ENCODE data around the gene AMOTL1.
A peak's percentile ranks its signal among the peaks of the same experiment; 100 is the strongest.

The AMOTL1 gene

DNA sequence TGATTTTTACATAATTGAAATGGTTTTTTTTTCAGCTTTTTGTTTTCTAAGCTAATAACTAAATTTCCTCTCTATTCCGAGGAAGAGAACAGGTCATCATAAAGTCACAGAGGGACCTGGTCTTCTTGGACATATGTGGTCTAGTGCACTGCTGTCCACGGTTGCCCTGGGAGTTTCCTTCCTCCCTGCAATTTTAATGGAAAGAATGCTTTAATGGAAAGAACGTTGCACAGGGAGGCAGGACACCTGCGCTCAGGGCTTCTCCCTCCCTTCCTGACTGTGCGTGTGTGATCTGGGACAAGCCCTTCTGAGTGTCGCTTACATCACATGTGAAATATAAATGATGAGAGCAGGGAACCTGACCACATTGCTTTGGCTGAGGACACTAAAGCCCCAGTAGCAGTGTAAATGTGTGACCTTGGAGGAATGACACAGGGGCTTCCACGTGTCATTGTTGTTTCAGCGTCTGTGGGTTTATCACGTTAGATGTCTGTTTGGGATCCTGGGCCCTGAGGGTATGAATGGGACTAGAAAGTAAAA lies 93.2 kb downstream of the AMOTL1 start:
- DNase-seq, result no peak

DNA sequence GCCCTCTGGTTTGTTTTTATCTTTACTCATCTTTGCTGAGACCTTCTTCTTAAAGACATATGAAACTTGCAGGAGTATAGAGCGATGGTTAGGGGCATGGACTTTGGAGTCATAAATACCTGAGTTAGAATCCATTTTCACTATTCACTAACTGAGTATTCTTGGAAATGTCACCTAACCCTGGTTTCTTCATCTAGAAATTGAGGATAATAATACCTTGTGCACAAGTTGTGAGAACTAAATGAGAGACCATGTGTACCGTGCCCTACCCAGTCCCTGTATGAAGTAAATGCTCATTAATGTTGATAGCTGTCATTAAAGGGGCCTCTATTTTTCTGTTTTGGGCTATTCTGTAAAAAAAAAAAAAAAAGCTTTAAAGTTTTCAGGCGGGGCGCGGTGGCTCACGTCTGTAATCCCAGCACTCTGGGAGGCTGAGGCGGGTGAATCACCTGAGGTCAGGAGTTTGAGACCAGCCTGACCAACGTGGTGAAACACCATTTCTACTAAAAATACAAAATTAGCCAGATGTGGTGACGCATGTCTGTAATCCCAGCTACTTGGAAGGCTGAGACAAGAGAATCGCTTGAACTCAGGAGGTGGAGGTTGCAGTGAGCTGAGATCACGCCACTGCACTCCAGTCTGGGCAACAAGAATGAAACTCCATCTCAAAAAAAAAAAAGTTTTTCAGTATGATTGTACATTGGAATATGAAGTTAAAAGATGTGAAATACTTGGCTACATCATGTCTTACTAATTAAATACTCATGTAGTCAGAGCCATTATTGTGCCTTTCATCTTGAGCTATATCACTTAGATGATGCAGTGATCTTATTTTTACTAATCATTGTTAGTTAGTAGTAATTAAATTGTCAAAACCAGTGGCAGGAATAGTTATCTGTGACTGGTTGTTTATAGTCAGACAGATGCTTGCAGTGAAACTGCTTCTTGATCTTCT lies 95.0 kb downstream of the AMOTL1 start:
- no peak for DNase-seq

DNA sequence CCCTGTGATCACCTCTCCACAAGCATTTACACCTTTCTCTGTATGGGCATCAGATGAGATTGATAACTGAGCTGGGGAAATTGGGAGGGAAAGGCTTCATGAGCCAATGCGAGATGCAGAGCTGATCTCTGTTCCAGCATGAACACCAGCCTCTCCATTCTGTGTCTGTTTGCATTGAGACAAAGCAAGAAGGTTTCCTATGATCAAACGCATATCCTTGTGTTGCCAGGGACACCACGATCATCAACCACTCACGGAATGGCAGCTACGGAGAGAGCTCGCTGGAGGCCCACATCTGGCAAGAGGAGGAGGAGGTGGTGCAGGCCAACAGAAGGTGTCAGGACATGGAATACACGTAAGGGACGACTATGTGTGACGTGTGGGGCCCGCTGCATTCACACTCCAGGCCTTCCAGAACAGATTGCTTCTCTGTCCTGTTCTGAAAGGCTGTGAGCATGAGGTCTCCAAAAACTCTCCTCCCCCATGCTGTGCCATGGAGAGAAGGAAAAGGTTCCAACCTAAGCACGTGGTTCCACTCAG lies 96.4 kb downstream of the AMOTL1 start:
- DNase-seq, result no peak

DNA sequence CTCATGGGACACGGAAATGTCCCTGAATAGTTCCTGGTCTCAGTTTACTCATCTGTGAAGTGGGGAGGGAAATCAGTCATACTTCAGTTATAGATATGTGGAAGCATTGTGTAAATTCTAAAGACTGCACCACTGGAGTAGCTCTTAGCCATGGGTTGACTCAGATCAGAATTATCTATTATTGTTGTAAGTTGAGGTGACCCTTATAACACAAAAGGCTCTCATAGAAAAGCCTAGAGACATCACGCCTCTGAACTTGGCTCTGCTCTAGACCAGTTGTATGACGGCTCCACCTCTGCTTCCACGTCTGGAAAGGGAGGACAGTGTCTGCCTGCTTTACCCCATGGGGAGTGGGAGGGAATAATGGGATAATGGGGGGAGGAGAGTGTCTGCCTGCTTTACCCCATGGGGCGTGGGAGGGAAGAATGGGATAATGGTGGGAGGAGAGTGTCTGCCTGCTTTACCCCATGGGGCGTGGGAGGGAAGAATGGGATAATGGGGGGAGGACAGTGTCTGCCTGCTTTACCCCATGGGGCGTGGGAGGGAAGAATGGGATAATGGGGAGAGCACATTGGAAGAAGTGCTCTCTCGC lies 98.2 kb downstream of the AMOTL1 start:
- no peak for DNase-seq

DNA sequence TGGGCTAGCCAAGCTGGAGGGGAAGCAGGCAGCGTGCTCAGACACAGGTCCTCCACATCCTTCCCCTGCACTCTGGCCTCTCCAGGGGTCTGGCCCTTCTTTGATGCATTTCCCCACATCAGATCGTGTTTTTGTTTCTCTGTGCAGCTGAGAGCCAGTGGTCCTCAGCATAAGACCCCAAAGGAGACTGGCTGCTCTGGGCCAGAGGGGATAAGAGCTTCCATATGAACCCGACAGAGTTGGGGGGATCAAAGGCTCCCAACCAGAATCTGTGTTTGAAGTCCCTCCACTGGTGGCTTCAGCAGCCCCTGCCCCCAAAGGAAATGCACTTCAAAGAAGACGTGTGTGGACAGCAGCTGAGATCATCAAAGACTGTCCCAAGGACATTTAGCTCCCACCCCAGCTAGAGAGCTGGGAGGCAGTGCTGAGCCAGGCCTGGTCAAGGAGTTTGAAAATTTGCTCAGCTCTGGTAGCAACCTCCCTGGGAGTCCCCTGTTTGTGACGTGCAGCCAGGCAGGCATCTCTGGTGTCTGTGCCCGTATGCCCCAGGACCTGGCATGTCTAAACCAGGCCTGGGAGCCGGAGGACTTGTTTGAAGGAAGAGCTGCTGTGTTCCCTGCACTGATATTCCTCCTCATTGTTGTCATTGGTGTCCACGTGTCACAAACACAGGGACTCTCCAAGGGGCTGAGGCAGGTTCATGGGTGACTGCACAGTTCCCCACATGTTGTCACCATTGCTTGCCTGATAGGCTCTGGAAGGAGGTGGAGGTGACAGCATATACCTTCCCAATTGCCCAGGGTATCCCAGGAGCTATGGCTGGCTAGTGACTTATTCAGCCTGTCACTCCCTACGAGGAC lies 99.0 kb downstream of the AMOTL1 start:
- DNase-seq, result no peak

DNA sequence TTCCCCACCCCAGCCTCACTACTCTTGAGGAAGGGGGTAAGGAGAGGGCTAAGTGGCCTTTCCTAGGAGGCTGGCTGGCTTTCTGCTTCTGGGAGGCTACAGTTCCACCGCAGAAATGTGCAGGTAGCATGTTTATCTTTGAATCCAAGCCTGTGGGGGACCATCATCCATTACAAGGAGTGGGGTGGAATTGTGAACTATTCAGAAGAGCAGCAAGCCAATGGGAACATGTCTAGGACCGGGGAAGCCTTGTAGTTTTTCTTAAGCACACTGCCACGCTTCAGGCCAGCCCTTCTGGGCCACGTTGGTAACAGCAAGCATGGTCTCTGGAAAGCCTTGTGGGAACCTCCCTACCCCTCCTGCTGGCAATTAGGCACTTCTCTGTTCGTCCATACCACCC lies 100.3 kb downstream of the AMOTL1 start:
- DNase-seq, result no peak

DNA sequence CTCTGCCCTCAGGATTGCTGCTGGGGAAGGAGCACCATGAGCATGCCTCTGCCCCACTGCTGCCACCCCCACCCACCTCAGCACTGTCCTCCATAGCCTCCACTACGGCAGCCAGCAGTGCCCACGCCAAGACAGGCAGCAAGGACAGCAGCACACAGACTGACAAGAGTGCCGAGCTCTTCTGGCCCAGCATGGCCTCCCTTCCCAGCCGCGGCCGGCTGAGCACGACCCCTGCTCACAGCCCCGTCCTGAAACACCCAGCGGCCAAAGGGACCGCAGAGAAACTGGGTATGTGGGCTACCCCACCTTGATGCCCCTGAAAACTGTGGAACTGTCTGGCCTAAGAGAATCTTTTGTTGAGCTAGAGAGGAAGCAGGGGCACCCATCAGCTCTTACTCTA lies 101.0 kb downstream of the AMOTL1 start:
- DNase-seq, result no peak

DNA sequence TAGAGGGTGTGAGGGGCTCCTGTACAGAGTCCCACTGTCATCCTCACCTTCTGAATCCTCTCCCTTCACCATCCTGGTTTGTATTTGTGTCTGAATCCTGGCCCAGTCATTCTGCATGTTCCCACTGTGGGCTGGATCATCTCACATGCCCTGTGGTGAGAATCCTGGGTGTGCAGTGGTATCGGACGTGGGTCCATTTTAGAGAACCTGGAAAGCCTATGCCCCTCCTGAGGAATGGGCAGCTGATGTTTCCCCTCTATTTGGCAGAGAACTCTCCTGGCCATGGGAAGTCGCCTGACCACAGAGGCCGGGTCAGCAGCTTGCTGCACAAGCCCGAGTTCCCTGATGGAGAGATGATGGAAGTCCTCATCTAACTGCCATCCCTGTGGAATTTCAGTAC lies 102.3 kb downstream of the AMOTL1 start:
- DNase-seq, result no peak

DNA sequence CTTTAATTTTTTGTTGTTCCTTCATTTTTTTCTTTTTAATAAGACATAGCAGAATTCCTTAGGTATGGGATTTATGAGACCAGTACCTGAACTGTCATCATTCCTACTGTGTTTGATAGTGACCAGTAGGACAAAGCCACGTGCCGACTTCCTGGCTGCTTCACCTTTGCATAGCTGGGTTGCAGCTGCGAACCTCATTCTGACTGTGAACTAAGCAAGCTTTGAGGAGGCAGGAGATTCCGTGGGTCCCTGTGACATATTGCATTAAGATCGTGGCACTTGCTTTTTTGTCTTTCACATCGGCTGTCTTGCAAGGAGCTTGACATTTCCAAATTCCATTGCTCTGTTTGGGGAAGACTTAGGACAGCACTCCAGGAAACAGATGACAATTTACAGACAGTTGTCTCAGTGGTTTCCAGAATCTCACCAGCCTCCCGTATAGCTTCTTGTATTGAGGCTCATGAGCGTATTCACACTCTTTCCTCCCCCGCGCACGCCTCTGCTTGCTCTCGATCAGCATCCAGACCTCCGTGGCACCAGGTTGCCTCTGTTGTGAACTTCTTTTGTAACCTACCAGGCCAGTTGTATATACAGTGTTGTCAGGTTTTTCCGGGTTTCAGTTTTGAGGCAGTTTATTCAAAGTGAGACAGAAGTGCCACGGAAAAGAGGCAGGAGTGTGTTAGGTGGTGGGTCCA lies 103.5 kb downstream of the AMOTL1 start:
- no peak for DNase-seq

DNA sequence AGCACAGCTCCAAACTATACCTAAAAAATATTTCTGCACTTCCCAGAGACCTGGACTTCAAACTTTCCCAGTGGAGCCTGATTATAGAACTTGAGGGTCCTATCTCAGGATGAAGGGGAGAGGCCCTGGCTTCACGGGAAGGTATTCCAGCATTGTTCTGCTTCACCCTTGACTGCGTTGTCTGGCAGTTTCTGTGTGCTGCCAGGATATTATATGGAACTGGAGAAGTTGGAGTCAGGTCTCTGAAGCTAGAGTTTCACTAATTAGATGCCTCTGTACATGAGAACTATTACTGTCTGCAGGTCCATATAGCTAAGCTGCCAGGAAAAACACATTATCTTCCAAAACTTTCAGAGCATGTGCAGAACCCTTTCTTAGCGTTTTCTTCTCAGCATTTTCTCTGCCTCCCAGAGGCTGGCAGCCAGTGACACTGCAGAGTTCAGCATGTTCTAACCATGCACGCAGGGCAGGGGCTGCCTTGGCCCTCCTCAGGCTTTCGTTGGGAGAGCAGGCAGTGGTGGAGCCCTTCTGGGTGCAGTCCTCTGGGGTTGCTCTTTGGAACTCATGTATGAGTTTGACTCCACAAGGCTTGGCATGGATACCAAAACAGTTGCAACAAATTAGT lies 105.9 kb downstream of the AMOTL1 start:
- DNase-seq, result no peak

DNA sequence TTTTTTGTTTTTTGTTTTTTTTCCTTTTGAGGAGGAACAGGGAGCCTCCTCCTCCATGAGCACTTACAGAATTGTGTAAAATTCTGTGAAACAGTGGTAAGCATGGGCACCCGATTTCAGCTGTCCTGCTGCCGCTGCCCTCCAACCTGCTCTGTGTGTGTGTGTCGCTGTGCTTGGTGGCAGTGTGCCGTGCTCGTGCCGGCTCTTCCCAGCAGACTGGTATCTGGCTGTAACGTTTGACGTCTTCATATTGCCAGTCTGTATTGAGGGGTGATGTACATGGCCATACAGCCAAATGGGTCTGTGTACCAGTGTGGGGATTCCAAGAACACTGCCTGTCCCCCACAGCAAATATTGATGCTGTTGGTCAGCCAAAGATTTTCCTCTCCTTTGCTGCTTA lies 108.1 kb downstream of the AMOTL1 start:
- no peak for DNase-seq

DNA sequence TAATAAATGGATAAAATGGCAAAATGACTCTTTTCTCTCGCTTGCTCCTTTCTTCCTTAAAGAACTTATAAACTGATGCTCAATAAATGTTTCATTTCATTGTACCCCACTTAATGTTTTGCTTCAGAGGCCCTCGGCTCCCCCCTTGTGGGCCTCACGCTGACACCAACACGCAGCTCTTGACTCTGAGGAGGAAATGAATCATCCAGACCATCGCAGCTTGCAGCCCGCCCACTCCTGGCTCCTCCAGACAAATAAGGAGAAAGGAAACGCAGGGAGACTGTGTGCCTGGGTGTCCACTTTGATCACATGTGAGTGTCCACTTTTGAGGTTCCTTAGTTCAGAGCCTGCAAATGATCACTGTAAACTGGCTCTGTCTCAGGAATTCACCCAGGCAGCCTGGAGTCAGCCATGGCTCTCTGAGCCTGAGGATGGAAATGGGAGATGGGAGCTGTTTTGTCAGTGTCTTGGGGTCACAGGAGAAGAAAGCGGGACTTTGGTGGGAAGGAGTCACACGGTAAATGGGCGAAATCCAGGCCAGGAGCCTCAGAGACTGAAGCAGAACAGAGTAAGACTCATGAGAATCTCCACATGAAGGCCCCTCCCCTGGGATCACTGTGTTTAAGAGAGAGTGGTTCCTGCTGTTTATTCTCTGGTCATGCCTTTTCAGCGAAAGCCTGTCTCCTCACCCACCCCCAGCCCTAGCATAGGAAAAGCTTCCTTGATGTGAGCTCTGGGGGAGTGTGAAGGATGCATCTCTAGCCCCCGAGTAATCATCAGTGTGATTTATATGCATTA lies 108.7 kb downstream of the AMOTL1 start:
- peak; percentile 24 for DNase-seq

DNA sequence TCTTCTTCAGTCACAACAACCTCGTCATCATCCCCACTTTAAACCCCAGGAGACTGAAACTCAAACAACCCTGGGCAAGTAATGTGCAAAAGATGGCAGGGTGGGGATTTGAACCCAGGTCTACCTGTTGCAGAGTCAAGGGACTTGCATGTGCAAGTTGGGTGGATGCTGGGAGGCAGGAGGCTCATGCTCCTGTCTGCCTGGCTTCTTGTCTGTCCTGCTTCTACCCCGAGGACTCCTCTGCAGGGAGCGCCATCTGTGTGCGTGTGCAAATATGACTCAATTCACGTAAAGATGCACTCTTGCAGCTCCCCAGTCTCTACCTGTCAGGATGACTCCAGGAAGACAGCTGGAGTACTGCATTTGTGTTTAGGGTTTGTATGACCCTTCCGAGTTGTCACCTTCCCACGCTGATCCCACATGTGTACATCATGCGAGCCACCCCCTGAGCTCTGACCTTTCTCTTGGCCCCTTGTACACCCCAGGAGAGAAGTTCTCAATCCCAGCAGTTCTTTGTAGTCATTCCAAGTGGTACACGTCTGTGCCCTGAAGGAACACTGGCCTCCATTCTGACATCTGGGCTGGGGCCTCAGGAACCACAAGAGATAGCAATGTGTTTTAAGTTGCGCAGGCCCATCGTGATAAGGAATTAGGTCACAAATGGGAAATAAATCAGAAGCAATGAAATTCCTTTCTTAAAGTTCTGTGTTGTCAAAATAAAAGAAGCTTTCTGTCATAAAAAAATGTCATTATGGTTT lies 109.5 kb downstream of the AMOTL1 start:
- no peak for DNase-seq

DNA sequence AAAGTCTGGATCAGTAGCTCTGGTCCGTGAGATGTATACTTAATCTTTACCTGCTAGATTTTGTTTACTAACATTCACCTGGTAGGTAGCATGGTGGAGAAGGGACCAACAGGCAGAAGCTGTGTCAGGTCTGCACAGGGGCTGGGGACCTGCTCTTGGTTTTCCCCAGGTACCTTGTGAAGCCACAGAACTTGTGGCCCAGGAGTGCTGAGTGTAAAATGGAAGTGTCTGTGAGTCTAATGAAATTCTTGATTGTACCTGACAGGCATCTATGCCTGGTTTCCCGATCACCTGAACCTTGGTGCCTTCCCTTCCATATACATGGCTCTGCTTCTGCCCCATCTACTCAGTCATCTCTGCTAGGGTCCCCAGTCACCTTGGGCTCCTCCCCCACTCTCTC lies 110.8 kb downstream of the AMOTL1 start:
- DNase-seq, result no peak

DNA sequence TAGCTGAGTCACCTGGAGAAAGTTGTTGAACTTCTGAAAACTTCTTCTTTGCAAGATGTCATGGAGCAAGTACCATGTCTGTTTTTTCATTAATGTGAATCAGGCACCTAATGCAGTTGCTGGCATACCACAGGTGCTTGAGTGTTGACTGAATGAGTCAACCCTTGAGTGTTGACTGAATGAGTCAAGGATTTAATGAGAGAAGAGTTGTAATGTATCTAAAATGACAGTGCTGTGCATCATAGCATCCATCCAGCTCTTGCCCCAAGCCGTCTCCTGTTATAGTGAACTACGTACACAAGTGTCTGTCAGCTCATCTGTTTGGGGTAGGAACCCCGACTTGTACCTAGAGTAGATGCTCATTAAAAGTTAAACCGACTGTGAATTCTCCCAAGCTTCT lies 112.1 kb downstream of the AMOTL1 start:
- DNase-seq, result no peak

DNA sequence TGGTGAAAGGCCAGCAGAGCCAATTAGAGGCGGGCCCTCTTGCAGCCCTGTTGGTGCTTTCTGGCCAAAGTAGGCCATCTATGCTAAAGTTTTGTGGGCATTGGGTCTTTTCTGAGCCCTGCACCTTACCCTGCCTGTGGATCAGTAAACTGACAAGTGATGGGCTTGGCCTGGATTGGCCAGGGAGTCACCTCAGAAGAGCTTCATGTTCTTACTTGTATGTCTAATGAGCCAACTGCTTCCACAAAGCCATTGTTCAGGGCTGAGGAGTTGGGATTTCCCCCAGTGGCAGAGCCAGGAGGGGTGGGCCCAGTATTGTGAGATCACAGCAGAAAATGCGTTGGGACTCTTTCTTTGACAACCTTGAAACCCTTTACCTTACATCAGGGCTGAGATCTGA lies 114.8 kb downstream of the AMOTL1 start:
- DNase-seq, result no peak

DNA sequence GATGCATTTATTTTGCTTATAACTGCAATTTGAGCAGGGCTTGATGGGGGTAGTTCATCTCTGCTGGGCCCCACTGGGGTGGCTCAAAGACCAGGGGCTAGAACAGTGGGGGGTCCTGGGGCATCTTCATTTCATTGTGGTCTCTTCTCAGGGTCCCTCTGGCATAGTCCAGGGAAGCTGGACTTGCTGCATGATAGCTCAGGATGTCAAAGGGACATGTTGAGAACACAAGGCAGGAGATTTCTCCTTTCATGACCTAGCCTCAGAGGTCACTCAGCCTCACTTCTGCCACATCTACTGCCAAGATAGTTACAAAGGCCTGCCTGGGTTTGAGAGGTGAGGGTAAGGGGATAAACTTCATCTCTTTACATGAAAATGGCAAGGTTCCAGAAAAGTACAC lies 115.7 kb downstream of the AMOTL1 start:
- no peak for DNase-seq

DNA sequence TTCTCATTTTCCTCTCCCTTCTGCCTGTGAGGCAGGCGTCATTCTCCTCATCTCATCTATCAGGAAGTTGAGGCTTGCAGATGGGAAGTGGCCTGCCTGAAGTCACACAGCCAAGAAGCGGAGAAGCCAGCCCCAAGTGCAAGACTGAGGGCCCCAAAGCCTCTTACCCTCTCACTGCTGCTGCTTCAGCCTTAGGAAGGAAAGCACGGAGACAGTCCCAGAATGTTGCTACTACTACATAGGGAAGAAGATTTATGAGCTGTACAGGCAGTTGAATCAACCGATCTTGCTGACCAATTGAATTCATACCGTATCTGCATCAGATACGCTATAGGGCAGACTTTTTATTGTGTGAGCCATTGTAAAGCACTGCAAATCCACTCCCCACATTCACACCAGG lies 116.2 kb downstream of the AMOTL1 start:
- DNase-seq, result no peak

DNA sequence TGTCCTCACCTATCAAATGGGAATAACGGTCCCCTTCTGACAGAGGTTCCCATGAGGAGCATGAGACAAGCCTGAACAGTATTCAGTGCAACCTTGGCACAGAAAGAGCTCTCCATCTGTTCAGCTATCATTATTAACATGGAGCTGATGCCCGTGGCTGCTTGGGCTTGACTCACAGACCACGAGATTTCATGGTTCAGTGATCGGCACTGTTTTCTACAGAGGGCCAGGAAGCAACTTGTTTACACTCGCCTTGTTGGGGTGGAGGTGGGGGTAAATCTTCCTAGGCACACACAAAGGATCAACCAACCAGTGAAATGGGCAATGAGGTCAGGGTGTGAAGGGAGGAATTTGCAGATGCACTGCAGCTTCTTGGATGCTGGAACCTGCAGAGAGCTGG lies 117.0 kb downstream of the AMOTL1 start:
- no peak for DNase-seq

DNA sequence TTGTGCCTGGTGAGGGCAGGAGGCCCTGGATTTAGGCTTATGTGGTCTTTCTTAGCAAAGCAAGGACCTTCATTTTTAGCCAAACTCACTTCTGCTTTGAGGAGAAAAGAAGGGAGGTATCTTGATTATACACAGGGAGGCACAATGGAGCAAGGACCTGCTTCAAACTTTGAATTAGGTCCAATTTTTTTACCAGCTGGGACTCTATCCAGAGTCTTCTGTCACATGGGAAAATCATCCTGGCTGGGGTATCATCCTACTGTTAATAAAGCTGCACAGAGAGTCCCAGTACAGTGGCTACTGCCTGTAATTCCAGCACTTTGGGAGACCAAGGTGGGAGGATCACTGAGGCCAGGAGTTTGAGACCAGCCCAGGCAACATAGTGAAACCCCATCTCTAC lies 117.4 kb downstream of the AMOTL1 start:
- no peak for DNase-seq
